Left colon (tissue), 2 donors: ENCODE data around the gene ZNF766. TPM values are rescaled to one million over a fixed set of nuclear protein-coding genes. Genes with fewer than 3 reads are reported as not detected.

Experiments
- ATAC-seq: fragments of 200-7000 bp; cut with Tn5 transposase; one replicate; pipeline ENCODE4 v1.9.1; 2020; ENCODE audit warnings: mild to moderate bottlenecking, moderate library complexity
- DNase-seq, 2 donors: peaks; one replicate each; pipeline ENCODE4 v3.0.0-alpha.2; 2020
- intact Hi-C, 2 donors: fragments of 100-400 bp; cut with DNase I in 1 of 2; cut with micrococcal nuclease in 1 of 2; formaldehyde crosslinking; loops; one replicate each; pipeline versions ENCODE4 v1.11.2 to v1.14.0; 2022; cut with DNase I, micrococcal nuclease
- microRNA-seq, 2 donors: library from miRNA; unstranded; fragments of <30 nt; microRNA quantifications; one replicate each; pipeline versions ENCODE4 v1.1.0 to v1.2.0, GENCODE V29; 2020
- total RNA-seq, 2 donors: library from RNA; stranded (reverse); fragmentation: NEBNext Ultra II Directional; extraction: Animal tissue kit (Norgen Biotek cat#: 25700); gene quantifications; one replicate each; pipeline ENCODE4 v1.2.1, GENCODE V29; 2021
- donor health status: DM: no; HTN: no; CAD: no.
- donor health status: DM: yes; HTN: yes; CAD: no.

ZNF766 gene
- total RNA-seq, 2 donors from 2014 or later = 7.8 to 11.4 TPM

DNA sequence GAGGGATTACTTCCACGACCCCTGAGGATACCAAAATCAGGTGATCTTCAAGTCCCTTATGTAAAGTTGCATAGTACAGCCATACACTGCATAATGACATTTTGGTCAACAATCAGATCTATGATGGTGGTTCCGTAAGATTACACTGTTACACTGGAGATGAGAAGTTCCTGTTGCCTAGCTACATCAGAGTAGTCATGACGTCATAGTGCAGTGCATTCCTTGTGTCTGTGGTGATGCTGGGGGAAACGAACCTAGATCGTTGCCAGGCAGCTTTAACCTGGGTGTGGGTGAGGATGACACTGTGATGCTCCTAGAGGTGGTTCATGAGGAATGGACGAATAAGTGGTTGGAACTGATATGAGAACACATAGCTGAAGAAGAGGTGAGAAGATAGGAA, 75.8 kb downstream of the ZNF766 start:
- ATAC-seq (no peak), DNase-seq (no peak)
- intact Hi-C loops = no loop called here

Small RNAs within 50 kb of the gene (microRNA-seq; reads per million reads assigned to microRNA genes)
- 5.3 to 6.8 reads per million in 2 donors for gene MIR643
- gene MIR6801 = 0 reads per million in 2 donors

Other genes starting within 250 kb of the ZNF766 start
- gene ZNF614, start 241.2 kb upstream of the ZNF766 start, total RNA-seq = 1 to 10 TPM; 3.7 to 3.9 TPM
- 1 to 10 TPM; 8.4 to 9.6 TPM for gene ZNF432, start 220.7 kb upstream of the ZNF766 start, total RNA-seq
- 10 to 100 TPM; 14.9 to 17.9 TPM for gene ZNF841, start 173.8 kb upstream of the ZNF766 start, total RNA-seq
- 1 to 10 TPM; 7.1 to 9.2 TPM for gene ZNF616, start 129.6 kb upstream of the ZNF766 start, total RNA-seq
- gene ZNF836, start 98.0 kb upstream of the ZNF766 start, total RNA-seq = 10 to 100 TPM; 10.5 to 15.4 TPM
- gene PPP2R1A, start 79.5 kb upstream of the ZNF766 start, total RNA-seq = 100 to 1,000 TPM; 262 to 281 TPM
- gene ZNF480, start 27.6 kb downstream of the ZNF766 start, total RNA-seq = 10 to 100 TPM; 12.1 to 14.0 TPM
- gene ZNF610, start 66.7 kb downstream of the ZNF766 start, total RNA-seq = 1 to 10 TPM in 1 of 2 donors, under 1 TPM in 1; 0.79 to 1.1 TPM
- gene ZNF880, start 100.3 kb downstream of the ZNF766 start, total RNA-seq = 10 to 100 TPM in 1 of 2 donors, 1 to 10 TPM in 1; 5.6 to 10.3 TPM
- gene ZNF528, start 128.3 kb downstream of the ZNF766 start, total RNA-seq = 10 to 100 TPM in 1 of 2 donors, 1 to 10 TPM in 1; 9.5 to 13.6 TPM
- gene ZNF534, start 159.6 kb downstream of the ZNF766 start, total RNA-seq = not detected
- under 1 TPM in 1 of 2 donors, not detected in 1; 0.42 TPM for gene ZNF578, start 184.0 kb downstream of the ZNF766 start, total RNA-seq